BE2C (cell line): ENCODE data around the gene NGEF.
"Not testable (repeated sequence)": the region's sequence is repeated elsewhere in the genome, so short reads cannot be mapped to it uniquely, and the experiment has no call there.

Experiments used
- DNase-seq: peaks from one replicate; pipeline ENCODE4 v3.0.0-alpha.2; 2020
- H3K27me3 ChIP-seq: fragments of 250-450 bp; sonication (Bioruptor Pico); 2 replicates; pipeline ENCODE4 v1.5.1; 2020; ENCODE audit warnings: mild to moderate bottlenecking
- H3K36me3 ChIP-seq: fragments of 250-450 bp; sonication (Bioruptor Pico); 2 replicates; pipeline ENCODE4 v1.5.1; 2020; ENCODE audit warnings: mild to moderate bottlenecking
- H3K4me1 ChIP-seq: fragments of 250-450 bp; sonication (Bioruptor Pico); 2 replicates; pipeline ENCODE4 v1.5.1; 2020
- H3K4me3 ChIP-seq: 2 replicates; pipeline ENCODE4 v1.5.1; 2011; ENCODE audit warnings: low read depth, low read length
- H3K9me3 ChIP-seq: fragments of 250-450 bp; sonication (Bioruptor Pico); 2 replicates; pipeline ENCODE4 v1.5.1; 2020
- TF ChIP-seq, protein P1 (sequence below): IDR thresholded peaks from 2 replicates; pipeline ENCODE4 v1.5.1; 2012; ENCODE audit warnings: mild to moderate bottlenecking, low read depth, low read length

Gene NGEF

GRCh38 chr2:233025706-233026105 lies 12.7 kb upstream of the NGEF start:
- no peaks in the 10 kb centered on the region for H3K4me1 ChIP-seq
- H3K36me3 ChIP-seq: no peaks in the 10 kb centered on the region
- no peaks in the 10 kb centered on the region for H3K9me3 ChIP-seq
- H3K27me3 ChIP-seq: no peaks in the 10 kb centered on the region
- no peak for DNase-seq
- H3K4me3 ChIP-seq: no peak overlapping the region
- TF ChIP-seq, protein P1, sequence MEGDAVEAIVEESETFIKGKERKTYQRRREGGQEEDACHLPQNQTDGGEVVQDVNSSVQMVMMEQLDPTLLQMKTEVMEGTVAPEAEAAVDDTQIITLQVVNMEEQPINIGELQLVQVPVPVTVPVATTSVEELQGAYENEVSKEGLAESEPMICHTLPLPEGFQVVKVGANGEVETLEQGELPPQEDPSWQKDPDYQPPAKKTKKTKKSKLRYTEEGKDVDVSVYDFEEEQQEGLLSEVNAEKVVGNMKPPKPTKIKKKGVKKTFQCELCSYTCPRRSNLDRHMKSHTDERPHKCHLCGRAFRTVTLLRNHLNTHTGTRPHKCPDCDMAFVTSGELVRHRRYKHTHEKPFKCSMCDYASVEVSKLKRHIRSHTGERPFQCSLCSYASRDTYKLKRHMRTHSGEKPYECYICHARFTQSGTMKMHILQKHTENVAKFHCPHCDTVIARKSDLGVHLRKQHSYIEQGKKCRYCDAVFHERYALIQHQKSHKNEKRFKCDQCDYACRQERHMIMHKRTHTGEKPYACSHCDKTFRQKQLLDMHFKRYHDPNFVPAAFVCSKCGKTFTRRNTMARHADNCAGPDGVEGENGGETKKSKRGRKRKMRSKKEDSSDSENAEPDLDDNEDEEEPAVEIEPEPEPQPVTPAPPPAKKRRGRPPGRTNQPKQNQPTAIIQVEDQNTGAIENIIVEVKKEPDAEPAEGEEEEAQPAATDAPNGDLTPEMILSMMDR: no peak

DNA sequence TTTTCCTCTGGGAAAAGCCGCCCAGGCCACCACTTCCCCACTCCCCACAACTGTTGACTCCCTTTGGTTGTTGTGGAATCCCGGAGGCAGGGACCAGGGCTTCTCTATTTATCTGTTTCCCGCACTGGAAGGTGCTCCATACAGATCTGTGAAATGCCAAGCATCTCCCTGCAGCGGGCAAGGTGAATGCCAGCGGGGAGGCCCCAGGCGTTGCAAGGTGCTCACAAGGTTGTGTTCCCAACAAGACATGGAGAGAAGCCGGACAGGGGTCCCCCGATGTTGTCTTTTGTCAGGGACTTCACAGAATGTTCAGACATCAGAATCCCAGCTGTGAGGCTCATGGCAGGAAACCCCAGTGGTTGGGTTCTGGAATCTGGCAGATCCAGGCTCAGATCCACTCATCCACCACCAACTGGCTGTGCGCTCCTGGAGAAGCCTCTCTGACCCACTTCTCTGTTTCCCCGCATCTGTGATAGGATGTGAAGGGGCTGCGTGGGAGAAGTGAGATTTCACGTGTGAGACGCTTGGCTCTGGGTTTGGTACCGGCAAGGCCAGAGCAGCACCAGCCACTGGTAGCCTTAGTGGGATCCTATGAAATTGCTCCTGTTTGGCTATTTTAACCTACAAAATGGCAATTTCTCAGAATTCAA lies 10.8 kb upstream of the NGEF start:
- DNase-seq: no peak
- Histone ChIP-seq H3K4me1 (no peaks in the 10 kb centered on the region), H3K27me3 (no peaks in the 10 kb centered on the region), H3K36me3 (no peaks in the 10 kb centered on the region), H3K9me3 (no peaks in the 10 kb centered on the region), H3K4me3 (no peak overlapping the region)
- TF ChIP-seq, protein P1: no peak

DNA sequence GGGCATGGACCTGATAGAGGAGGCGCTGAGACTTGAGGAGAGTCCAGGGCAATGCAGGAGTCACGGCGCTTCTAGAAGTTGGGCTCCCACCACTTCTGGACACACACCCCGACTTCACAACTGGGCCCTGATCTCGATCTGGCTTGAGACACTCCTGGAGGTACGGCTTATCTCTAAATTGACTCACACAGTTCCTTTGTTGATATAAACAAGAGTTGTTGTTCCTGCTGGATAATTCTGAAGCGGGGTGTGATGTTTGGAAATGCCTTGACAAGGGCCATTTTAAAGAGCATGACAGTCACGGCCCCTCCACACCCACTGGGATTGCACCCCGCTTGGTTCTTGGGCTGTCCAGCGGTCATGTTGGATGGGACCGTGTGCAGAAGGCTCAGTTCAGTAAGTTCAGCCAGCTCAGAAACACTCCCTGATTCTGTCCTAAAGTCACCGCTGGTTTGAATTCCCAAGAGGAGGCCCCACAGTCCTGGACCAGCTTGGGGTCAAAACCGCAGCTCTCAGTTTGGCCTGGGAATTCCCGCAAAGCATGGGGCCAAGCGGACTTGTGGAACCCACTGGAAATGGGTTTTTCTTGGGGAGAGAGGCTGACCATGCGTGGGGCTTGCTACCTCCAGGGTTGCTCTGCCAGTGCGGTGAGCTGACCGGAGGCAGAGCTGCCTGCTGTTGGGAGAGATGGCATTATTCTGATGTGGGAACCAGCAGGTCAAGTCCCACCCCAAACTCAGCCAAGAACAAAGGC lies 10.1 kb upstream of the NGEF start:
- H3K4me3 ChIP-seq: no peak overlapping the region
- H3K36me3 ChIP-seq: no peaks in the 10 kb centered on the region
- H3K27me3 ChIP-seq: no peaks in the 10 kb centered on the region
- no peaks in the 10 kb centered on the region for H3K4me1 ChIP-seq
- H3K9me3 ChIP-seq: no peaks in the 10 kb centered on the region
- TF ChIP-seq, protein P1: no peak
- no peak for DNase-seq

- no peak for DNase-seq
- Histone ChIP-seq H3K4me1 (no peaks in the 10 kb centered on the region), H3K36me3 (no peaks in the 10 kb centered on the region), H3K9me3 (no peaks in the 10 kb centered on the region), H3K27me3 (no peaks in the 10 kb centered on the region), H3K4me3 (no peak overlapping the region)
- TF ChIP-seq, protein P1: no peak
Measured at GRCh38 chr2:233022561-233022960, 9.5 kb upstream of the NGEF start.

GRCh38 chr2:233021771-233022170 lies 8.7 kb upstream of the NGEF start:
- no peaks in the 10 kb centered on the region for H3K9me3 ChIP-seq
- H3K36me3 ChIP-seq: no peaks in the 10 kb centered on the region
- no peak overlapping the region for H3K4me3 ChIP-seq
- DNase-seq: no peak
- no peaks in the 10 kb centered on the region for H3K27me3 ChIP-seq
- TF ChIP-seq, protein P1: no peak
- H3K4me1 ChIP-seq: no peaks in the 10 kb centered on the region

- TF ChIP-seq, protein P1: no peak
- DNase-seq: no peak
- no peaks in the 10 kb centered on the region for H3K9me3 ChIP-seq
- no peaks in the 10 kb centered on the region for H3K36me3 ChIP-seq
- no peaks in the 10 kb centered on the region for H3K27me3 ChIP-seq
- no peak overlapping the region for H3K4me3 ChIP-seq
- no peaks in the 10 kb centered on the region for H3K4me1 ChIP-seq
Measured at GRCh38 chr2:233020454-233020853, 7.4 kb upstream of the NGEF start.

- not testable (repeated sequence) for H3K36me3 ChIP-seq, H3K4me3 ChIP-seq, H3K27me3 ChIP-seq, H3K9me3 ChIP-seq, H3K4me1 ChIP-seq, DNase-seq
Measured at GRCh38 chr2:233019610-233020009, 6.6 kb upstream of the NGEF start.
